Lung (tissue), 12 donors: ENCODE measurements around the gene LRIT3. TPM values are rescaled to one million over a fixed set of nuclear protein-coding genes. Genes with fewer than 3 reads are reported as not detected.

Experiments
- ATAC-seq: fragments of 200-7000 bp; cut with Tn5 transposase; one replicate; pipeline ENCODE4 v1.9.1; 2020; ENCODE audit warnings: moderate number of reproducible peaks; ENCODE audit not compliant: insufficient read depth, low FRiP score
- DNase-seq, 3 donors: peaks; one replicate each; pipeline ENCODE4 v3.0.0-alpha.2; 2013 to 2017
- H3K27ac ChIP-seq, 2 donors: one replicate each; pipeline ENCODE4 v1.5.1; 2013; ENCODE audit warnings: mild to moderate bottlenecking in 2 of 2, moderate library complexity in 2 of 2, control low read depth in 1 of 2, inconsistent platforms in 1 of 2, low read depth in 1 of 2, low read length in 1 of 2
- H3K27me3 ChIP-seq, 3 donors: one replicate each; pipeline ENCODE4 v1.5.1; 2013; ENCODE audit warnings: low read length in 2 of 3; ENCODE audit not compliant: control insufficient read depth in 3 of 3, insufficient read depth in 3 of 3
- H3K36me3 ChIP-seq, 4 donors: one replicate each; pipeline ENCODE4 v1.5.1; 2013; ENCODE audit warnings: low read length in 4 of 4, mild to moderate bottlenecking in 1 of 4, moderate library complexity in 1 of 4; ENCODE audit not compliant: control insufficient read depth in 4 of 4, insufficient read depth in 4 of 4
- H3K4me1 ChIP-seq, 5 donors: one replicate each; pipeline ENCODE4 v1.5.1; 2013; ENCODE audit warnings: low read length in 5 of 5, mild to moderate bottlenecking in 2 of 5, moderate library complexity in 1 of 5; ENCODE audit not compliant: control insufficient read depth in 5 of 5, insufficient read depth in 5 of 5
- H3K4me3 ChIP-seq: one replicate; pipeline ENCODE4 v1.5.1; 2013; ENCODE audit warnings: mild to moderate bottlenecking, control low read depth, moderate library complexity
- H3K9ac ChIP-seq, 2 donors: one replicate each; pipeline ENCODE4 v1.5.1; 2013; ENCODE audit warnings: low read length in 2 of 2, control low read depth in 1 of 2; ENCODE audit not compliant: insufficient read depth in 1 of 2
- H3K9me3 ChIP-seq, 4 donors: one replicate each; pipeline ENCODE4 v1.5.1; 2013; ENCODE audit warnings: low read length in 3 of 4, mild to moderate bottlenecking in 1 of 4, moderate library complexity in 1 of 4; ENCODE audit not compliant: control insufficient read depth in 4 of 4, insufficient read depth in 3 of 4
- WGBS, 2 donors: extraction: QIAGEN DNeasy Blood & Tissue Kit; methylation state at CpG; one replicate each; pipeline ENCODE4 v1.1.7; 2013; 5-methylcytosine and 5-hydroxymethylcytosine counted together
- polyA plus RNA-seq, 2 donors: library from polyadenylated mRNA; stranded (reverse); fragments of 200-250 nt; gene quantifications; one replicate each; pipeline ENCODE4 v1.2.1, GENCODE V29; 2013
- total RNA-seq, 2 donors: library from RNA; depleted of rRNA in 1 of 2; stranded (reverse); fragments of >200 nt in 1 of 2; gene quantifications; one replicate each; pipeline ENCODE4 v1.2.1, GENCODE V29; 2014 to 2021
- TF ChIP-seq, protein P1 (sequence below): IDR thresholded peaks from 2 replicates; pipeline ENCODE4 v1.5.1; 2012; ENCODE audit warnings: mild to moderate bottlenecking; ENCODE audit errors: control extremely low read depth, extremely low read depth
- donor health status: control.
- donor health status: control.
- donor health status: Bipolar disorder and iron deficiency.
- donor health status: healthy.
- donor health status: DM: yes; HTN: yes; CAD: no.

The LRIT3 gene
- total and polyA plus RNA-seq, 4 donors, result 0.10 to 0.37 (median 0.27) TPM

DNA sequence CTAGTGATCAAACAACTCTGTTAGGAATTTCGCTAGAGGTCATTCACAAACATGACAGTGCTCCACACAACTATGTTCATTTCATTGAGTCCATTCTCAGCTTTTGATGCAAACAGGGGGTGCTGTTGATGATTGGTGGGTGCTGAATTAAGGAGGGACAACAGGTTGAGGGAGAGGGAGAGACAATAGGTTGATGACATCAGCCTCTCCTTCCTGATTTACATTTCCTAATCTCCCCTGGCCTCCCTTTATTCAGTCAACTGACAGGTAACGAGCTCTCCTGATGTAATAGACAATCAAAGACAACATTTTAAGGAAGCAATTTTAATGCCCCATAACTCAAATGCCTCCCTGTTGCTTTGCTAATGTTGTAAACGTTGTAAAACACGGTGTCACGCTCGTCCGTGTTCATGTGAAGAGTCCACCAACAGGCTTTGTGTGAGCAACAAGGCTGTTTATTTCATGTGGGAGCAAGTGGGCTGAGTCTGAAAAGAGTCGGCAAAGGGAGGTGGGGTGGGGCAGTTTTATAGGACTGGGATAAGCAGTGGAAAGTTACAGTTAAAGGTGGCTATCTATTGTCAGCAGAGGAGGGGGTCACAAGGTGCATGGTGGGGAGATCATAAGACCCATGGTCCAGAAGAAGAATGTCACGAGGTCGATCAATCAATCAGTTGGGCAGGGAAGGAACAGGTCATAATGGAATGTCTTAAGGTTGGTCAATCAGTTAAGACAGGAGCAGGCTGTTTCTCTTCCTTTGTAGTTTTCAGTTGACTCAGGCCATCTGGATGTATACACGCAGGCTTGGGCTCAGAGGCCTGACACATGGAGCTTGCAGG is 37.1 kb upstream of the LRIT3 start:
- 73 to 75% methylated on average over 11 of the region's 11 CpGs for WGBS, 2 donors
- Histone ChIP-seq H3K27ac (no peak overlapping the region), H3K36me3 (no peaks in the 10 kb centered on the region), H3K27me3 (peaks cover 0 to 3% (median 0%) of the 10 kb centered on the region in 3 donors), H3K4me1 (peaks cover 0 to 5% (median 0%) of the 10 kb centered on the region in 5 donors), H3K9me3 (no peaks in the 10 kb centered on the region), H3K9ac (no peak overlapping the region), H3K4me3 (no peak overlapping the region)
- TF ChIP-seq, protein P1, sequence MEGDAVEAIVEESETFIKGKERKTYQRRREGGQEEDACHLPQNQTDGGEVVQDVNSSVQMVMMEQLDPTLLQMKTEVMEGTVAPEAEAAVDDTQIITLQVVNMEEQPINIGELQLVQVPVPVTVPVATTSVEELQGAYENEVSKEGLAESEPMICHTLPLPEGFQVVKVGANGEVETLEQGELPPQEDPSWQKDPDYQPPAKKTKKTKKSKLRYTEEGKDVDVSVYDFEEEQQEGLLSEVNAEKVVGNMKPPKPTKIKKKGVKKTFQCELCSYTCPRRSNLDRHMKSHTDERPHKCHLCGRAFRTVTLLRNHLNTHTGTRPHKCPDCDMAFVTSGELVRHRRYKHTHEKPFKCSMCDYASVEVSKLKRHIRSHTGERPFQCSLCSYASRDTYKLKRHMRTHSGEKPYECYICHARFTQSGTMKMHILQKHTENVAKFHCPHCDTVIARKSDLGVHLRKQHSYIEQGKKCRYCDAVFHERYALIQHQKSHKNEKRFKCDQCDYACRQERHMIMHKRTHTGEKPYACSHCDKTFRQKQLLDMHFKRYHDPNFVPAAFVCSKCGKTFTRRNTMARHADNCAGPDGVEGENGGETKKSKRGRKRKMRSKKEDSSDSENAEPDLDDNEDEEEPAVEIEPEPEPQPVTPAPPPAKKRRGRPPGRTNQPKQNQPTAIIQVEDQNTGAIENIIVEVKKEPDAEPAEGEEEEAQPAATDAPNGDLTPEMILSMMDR, result no peak
- ATAC-seq, result no peak
- DNase-seq, result no peak

DNA sequence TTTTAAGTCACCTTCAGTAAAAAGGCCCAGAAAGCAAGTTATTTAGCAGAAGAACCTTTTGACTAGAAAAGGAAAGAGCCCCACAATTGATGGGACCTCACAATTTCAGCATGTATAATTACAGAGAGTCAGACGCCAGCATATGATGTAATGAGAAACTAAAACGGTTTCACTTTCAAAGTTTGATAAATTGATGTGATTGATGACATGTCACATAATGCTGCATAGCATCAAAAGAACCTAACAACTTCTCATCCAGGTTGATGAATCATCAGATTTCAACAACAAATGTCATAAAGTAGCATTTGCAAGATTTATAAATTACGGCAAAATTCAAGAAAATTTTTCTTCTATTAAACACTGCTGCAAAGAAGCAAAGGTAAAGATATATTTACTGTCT is 36.2 kb upstream of the LRIT3 start:
- H3K4me3 ChIP-seq, result no peak overlapping the region
- H3K4me1 ChIP-seq, result peaks cover 2 to 12% (median 5%) of the 10 kb centered on the region in 5 donors
- DNase-seq, result no peak
- peaks cover 0 to 3% (median 0%) of the 10 kb centered on the region in 3 donors for H3K27me3 ChIP-seq
- WGBS, 2 donors, result 53 to 63% methylated on average over 3 of the region's 3 CpGs
- no peaks in the 10 kb centered on the region for H3K9me3 ChIP-seq
- TF ChIP-seq, protein P1, result no peak
- no peak overlapping the region for H3K27ac ChIP-seq
- no peak for ATAC-seq
- H3K9ac ChIP-seq, result no peak overlapping the region
- no peaks in the 10 kb centered on the region for H3K36me3 ChIP-seq

DNA sequence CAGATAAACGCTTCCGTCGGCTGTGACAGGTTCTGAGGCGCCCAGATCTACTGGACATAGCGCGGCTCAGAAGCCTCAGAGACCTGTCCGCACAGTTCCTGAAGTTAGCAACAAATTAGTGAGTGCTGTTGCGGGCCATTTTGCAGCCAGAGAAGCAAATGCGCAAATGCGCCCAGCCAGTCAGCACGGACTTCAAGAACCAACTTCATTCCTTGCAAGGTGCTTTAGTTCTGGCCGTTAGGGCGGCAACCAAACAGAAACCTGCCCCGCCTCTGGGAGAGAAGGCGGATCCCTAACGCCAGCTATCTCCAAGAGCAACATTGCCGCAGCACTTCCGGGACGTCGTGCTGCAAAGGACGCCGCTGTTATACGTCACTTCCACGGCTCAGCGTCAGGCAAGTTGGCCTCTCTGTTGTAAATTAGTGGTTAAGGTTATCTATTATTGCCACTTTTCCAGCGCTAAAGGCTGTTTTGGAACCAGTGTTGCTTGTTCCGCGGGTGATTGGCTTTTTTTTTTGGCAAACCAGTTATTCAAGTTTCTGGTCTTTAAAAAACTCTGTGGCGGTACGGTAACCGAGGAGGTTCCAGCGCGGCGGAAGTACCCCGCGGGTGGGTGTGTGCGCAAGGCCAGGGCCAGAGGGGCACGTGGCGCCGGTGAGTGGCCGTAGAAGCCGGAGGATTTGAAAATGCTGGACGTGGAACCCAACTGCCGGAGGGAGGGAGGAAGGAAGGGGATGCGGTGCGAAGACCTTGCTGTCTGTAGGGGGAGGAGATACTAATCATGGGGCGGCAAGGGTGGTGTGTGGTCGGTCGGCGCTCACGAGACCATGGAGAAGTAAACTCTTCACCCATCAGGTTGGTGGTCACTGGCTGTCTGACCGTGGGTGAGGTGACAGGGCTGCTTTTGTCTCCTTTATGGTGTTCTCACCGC is 32.5 kb upstream of the LRIT3 start, which contains the start of gene GAR1:
TSS of gene GAR1 (plus strand) at position 612 of the 931 bp plus-strand sequence. CDS start 403 bp downstream, outside the sequence.
- peak within 1 kb of the TSS; percentile 75 to 84 for H3K9ac ChIP-seq
- peak; percentile 97 for ATAC-seq

More for the DNA sequence above, 32.5 kb upstream of the LRIT3 start, which contains the start of gene GAR1:
- DNase-seq, result peak; percentile 94 to 97 (median 96)
- H3K27me3 ChIP-seq, result no peaks in the 10 kb centered on the region
- TF ChIP-seq, protein P1, result no peak
- H3K36me3 ChIP-seq, result peaks cover 0 to 10% (median 5%) of the 10 kb centered on the region in 4 donors
- peak within 1 kb of the TSS; percentile 80 for H3K4me3 ChIP-seq
- no peaks in the 10 kb centered on the region for H3K9me3 ChIP-seq
- 0% methylated on average over 53 of the region's 53 CpGs for WGBS, 2 donors
- H3K4me1 ChIP-seq, result peaks cover 2 to 15% (median 5%) of the 10 kb centered on the region in 5 donors
- peak within 1 kb of the TSS; percentile 30 to 87 for H3K27ac ChIP-seq
